ENCODE results near the gene CACNA2D4. TPM values are rescaled to one million over a fixed set of nuclear protein-coding genes. Genes with fewer than 3 reads are reported as not detected.

CACNA2D4 gene
- total and polyA plus RNA-seq, 2 donors, result 1.1 to 4.5 TPM

DNA sequence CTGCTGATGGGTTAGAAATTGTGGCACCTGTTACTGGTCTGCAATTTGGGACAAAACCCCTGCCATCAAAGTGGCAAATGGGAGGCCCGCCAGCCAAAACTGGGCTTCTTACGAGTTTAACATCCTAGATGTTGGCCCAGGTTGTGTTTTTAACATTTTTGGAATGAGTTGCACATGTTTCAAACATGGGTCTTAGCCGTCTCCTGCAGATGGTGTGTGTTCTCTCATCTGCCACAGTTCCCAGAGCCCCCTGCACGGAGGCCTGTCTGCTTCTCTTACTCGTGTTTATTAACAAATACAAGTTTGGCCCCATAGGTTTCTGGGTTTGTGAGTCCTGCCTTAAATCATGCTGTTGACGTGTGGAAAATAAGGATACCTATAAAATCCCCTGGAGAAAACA is 46.5 kb downstream of the CACNA2D4 start:
- WGBS, result 61% methylated on average over 6 of the region's 6 CpGs
- Histone ChIP-seq H3K4me1 (ENCODE audit: insufficient read depth) (no peaks in the 10 kb centered on the region), H3K36me3 (ENCODE audit: insufficient read depth) (no peaks in the 10 kb centered on the region), H3K27ac (ENCODE audit: low read depth) (no peak overlapping the region), H3K4me3 (ENCODE audit: low read depth, low read length) (no peak overlapping the region)
- DNase-seq (ENCODE audit: extremely low spot score), result no peak

GRCh38 chr12:1870998-1871917 is 47.2 kb downstream of the CACNA2D4 start:
- Histone ChIP-seq H3K36me3 (ENCODE audit: insufficient read depth) (no peaks in the 10 kb centered on the region), H3K4me1 (ENCODE audit: insufficient read depth) (no peaks in the 10 kb centered on the region), H3K4me3 (ENCODE audit: low read depth, low read length) (no peak overlapping the region), H3K27ac (ENCODE audit: low read depth) (no peak overlapping the region)
- WGBS, result 91% methylated on average over 24 of the region's 24 CpGs
- DNase-seq (ENCODE audit: extremely low spot score), result no peak

DNA sequence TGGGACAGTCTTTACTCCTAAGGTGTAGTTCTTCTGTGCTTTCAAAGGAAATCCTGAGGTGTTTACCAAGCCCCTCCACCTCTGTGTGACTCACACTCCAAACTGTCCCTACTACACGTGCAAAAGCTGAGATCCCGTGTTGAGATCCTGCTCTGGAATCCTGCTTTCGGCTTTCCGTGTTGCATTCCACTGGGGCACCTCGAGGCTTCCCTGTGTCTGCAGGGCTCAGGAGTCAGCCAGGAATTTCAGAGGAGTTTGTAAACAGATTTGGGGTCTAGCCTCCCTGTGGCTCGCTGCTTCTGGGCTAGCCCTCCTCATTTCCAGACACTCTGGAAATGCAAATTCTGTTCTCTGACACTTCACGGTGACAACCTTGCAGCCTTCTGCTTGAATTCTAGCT is 48.4 kb downstream of the CACNA2D4 start:
- Histone ChIP-seq H3K4me3 (ENCODE audit: low read depth, low read length) (no peak overlapping the region), H3K27ac (ENCODE audit: low read depth) (no peak overlapping the region), H3K4me1 (ENCODE audit: insufficient read depth) (no peaks in the 10 kb centered on the region), H3K36me3 (ENCODE audit: insufficient read depth) (no peaks in the 10 kb centered on the region)
- 45% methylated on average over 7 of the region's 7 CpGs for WGBS
- no peak for DNase-seq (ENCODE audit: extremely low spot score)

- no peaks in the 10 kb centered on the region for H3K4me1 ChIP-seq (ENCODE audit: insufficient read depth)
- H3K36me3 ChIP-seq (ENCODE audit: insufficient read depth), result no peaks in the 10 kb centered on the region
- 92% methylated on average over 10 of the region's 10 CpGs for WGBS
- no peak for DNase-seq (ENCODE audit: extremely low spot score)
- H3K4me3 ChIP-seq (ENCODE audit: low read depth, low read length), result no peak overlapping the region
- H3K27ac ChIP-seq (ENCODE audit: low read depth), result no peak overlapping the region
Observed at GRCh38 chr12:1869145-1869544, 49.3 kb downstream of the CACNA2D4 start.

DNA sequence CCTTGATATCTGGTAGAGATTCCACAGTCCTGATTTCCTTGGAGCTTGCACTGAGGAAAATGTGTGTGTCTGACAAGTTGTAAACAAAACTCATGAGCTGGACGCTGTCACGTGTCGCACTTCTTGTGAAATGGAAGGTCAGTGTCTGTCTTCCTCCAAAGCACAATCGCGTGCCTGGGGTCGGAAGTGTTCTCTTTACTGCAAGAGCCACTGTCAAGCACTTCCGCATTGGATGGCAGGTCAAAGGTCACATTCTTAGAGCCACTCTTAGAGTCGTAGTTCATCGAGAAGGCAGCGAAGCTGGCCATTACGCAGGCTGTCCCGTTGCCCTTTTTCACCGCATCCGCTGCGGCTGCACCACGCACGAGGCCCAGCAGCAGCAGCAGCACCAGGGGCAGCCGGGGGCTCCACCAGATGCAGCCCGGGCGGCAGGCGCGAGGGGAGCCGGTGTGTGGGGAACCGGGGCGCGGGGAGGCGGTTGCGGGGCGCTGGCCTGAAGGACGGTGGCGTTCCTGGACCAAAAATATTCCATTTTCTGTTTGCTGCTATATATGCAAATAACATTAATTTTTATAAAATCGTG is 53.1 kb downstream of the CACNA2D4 start:
- Histone ChIP-seq H3K36me3 (ENCODE audit: insufficient read depth) (no peaks in the 10 kb centered on the region), H3K4me3 (ENCODE audit: low read depth, low read length) (no peak overlapping the region), H3K4me1 (ENCODE audit: insufficient read depth) (no peaks in the 10 kb centered on the region), H3K27ac (ENCODE audit: low read depth) (no peak overlapping the region)
- WGBS, result 83% methylated on average over 32 of the region's 32 CpGs
- no peak for DNase-seq (ENCODE audit: extremely low spot score)

DNA sequence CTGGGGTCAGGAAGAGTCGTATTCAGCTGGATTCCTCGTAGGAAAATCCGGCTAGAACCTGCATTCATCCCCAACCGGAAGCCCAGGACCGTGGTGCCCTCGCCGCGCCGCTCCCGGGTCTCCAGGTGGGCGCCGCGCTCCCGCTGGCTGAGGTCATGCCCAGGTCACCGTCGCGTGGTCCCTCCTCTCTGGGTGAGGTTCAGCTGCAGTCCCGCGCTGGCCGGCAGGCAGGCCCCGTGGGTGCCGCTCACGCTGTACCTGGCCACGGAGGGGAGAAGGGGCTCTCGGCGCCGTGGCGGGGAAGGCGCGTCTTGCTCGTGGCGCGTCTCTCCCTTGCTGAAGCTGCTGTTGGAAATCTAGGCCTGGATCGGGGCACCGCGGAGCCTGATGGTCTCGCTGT is 53.6 kb downstream of the CACNA2D4 start:
- Histone ChIP-seq H3K4me1 (ENCODE audit: insufficient read depth) (no peaks in the 10 kb centered on the region), H3K4me3 (ENCODE audit: low read depth, low read length) (no peak overlapping the region), H3K36me3 (ENCODE audit: insufficient read depth) (no peaks in the 10 kb centered on the region), H3K27ac (ENCODE audit: low read depth) (no peak overlapping the region)
- no peak for DNase-seq (ENCODE audit: extremely low spot score)
- WGBS, result 54% methylated on average over 37 of the region's 37 CpGs

DNA sequence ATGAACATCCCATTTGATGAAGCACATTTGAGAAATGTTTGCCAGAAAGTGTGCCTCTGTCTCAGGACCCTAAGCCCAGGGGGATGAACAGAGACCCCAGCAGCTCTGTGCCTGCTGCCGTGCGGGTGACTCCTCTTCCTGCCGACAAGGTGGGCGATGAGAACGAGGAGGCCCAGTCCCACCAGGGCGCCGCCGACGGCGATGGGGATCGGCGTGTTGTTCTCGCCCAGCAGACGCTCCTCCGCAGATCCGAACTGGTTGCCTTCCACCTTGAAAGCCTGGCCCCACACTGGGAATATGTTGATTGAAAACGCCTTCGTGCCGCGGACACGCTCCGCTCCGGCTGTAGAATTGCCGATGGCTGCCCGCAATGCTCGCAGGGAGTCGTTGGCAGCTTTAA is 54.0 kb downstream of the CACNA2D4 start:
- 57% methylated on average over 27 of the region's 27 CpGs for WGBS
- DNase-seq (ENCODE audit: extremely low spot score), result no peak

GRCh38 chr12:1863823-1864222 is 54.6 kb downstream of the CACNA2D4 start:
- no peaks in the 10 kb centered on the region for H3K36me3 ChIP-seq (ENCODE audit: insufficient read depth)
- 90% methylated on average over 16 of the region's 16 CpGs for WGBS
- no peak for DNase-seq (ENCODE audit: extremely low spot score)
- H3K27ac ChIP-seq (ENCODE audit: low read depth), result no peak overlapping the region
- no peak overlapping the region for H3K4me3 ChIP-seq (ENCODE audit: low read depth, low read length)
- no peaks in the 10 kb centered on the region for H3K4me1 ChIP-seq (ENCODE audit: insufficient read depth)

More for the DNA sequence above, 54.0 kb downstream of the CACNA2D4 start:
- Histone ChIP-seq H3K4me1 (ENCODE audit: insufficient read depth) (no peaks in the 10 kb centered on the region), H3K36me3 (ENCODE audit: insufficient read depth) (no peaks in the 10 kb centered on the region), H3K27ac (ENCODE audit: low read depth) (no peak overlapping the region), H3K4me3 (ENCODE audit: low read depth, low read length) (no peak overlapping the region)

DNA sequence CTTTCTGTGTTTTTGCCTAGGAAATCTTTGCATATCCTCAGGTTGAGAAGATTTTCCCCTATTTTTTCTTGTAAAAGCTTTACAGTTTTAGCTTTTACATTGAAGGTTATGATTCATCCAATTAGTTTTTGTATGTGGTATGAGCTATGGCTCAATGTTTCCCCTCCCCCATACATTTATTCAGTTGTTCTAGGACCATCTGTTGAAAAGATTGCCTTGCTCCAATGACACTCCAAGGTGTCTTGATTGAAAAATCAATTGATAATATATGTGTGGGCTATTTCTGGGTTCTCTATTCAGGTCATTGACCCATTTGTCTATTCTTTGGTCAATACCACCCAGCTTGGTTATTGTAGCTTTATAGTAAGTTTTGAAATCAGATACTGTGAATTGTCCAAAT is 55.5 kb downstream of the CACNA2D4 start:
- Histone ChIP-seq H3K4me3 (ENCODE audit: low read depth, low read length) (no peak overlapping the region), H3K4me1 (ENCODE audit: insufficient read depth) (no peaks in the 10 kb centered on the region), H3K36me3 (ENCODE audit: insufficient read depth) (no peaks in the 10 kb centered on the region), H3K27ac (ENCODE audit: low read depth) (no peak overlapping the region)
- DNase-seq (ENCODE audit: extremely low spot score), result no peak

DNA sequence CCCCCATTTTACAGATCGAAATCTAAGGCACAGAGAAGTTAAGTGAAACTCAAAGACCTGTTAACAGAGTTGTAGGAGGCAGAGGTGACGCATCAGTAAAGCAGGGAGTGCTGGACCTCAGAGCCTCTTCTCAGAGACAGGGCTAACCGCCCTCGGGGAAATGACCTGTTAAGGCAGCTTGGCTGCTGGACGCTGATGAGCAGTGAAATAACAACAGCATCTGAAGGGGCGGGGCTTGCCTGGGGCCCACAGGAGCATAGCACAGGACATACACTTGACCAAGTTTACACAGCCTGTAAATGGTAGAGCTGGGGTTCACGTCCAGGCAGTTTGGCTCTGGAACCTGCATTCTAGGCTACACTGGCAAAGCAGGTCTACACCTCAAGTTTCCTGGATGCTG is 58.8 kb downstream of the CACNA2D4 start:
- no peak for DNase-seq (ENCODE audit: extremely low spot score)
- WGBS, result 68% methylated on average over 7 of the region's 7 CpGs
- H3K27ac ChIP-seq (ENCODE audit: low read depth), result no peak overlapping the region
- H3K4me3 ChIP-seq (ENCODE audit: low read depth, low read length), result no peak overlapping the region
- H3K36me3 ChIP-seq (ENCODE audit: insufficient read depth), result no peaks in the 10 kb centered on the region
- H3K4me1 ChIP-seq (ENCODE audit: insufficient read depth), result no peaks in the 10 kb centered on the region

DNA sequence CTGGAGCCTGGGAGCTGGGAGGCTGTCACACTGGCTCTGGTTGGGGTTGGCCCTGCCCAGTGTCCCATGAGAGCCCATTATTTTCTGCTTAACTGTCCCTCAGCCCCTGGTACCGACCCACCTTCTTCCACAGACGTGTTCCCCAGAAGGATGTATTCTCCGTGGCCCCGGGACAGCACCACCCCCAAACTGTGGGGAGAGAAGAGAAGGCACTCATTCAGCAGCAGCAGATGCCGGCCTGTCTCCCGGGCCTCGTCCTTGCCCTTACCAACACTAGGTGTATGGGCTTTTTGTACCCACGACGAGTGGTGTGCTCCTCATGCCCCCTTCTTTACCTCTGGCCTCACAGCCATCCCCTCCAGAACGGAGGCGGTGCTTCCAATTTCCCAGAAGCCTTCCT is 60.0 kb downstream of the CACNA2D4 start:
- DNase-seq (ENCODE audit: extremely low spot score), result no peak
- H3K27ac ChIP-seq (ENCODE audit: low read depth), result no peak overlapping the region
- no peaks in the 10 kb centered on the region for H3K36me3 ChIP-seq (ENCODE audit: insufficient read depth)
- H3K4me3 ChIP-seq (ENCODE audit: low read depth, low read length), result no peak overlapping the region
- WGBS, result 85% methylated on average over 11 of the region's 11 CpGs
- no peaks in the 10 kb centered on the region for H3K4me1 ChIP-seq (ENCODE audit: insufficient read depth)

GRCh38 chr12:1857821-1858220 is 60.6 kb downstream of the CACNA2D4 start:
- H3K36me3 ChIP-seq (ENCODE audit: insufficient read depth), result no peaks in the 10 kb centered on the region
- no peak for DNase-seq (ENCODE audit: extremely low spot score)
- 90% methylated on average over 7 of the region's 7 CpGs for WGBS

DNA sequence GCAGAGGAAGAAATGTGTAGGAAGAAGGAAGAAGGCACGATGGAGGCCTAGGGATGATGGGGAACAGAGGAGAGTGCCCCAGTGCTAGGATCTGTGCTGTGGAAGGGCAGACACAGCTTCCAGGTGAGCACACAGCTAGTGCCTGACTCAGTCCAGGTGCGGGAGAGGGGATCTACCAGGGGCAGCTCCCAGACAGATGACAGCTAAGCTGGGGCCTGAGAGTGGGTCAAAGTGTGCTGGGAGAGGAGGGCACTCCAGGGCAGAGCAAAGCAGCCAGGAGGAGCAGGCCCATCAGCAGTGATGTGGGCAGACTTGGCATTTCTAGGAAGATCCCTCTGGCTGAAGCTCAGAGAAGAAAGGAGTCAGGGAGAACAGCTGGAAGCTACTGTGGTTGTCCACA is 61.4 kb downstream of the CACNA2D4 start:
- Histone ChIP-seq H3K4me3 (ENCODE audit: low read depth, low read length) (no peak overlapping the region), H3K4me1 (ENCODE audit: insufficient read depth) (no peaks in the 10 kb centered on the region), H3K27ac (ENCODE audit: low read depth) (no peak overlapping the region), H3K36me3 (ENCODE audit: insufficient read depth) (no peaks in the 10 kb centered on the region)
- 66% methylated on average over 2 of the region's 2 CpGs for WGBS
- DNase-seq (ENCODE audit: extremely low spot score), result no peak

More at GRCh38 chr12:1857821-1858220, 60.6 kb downstream of the CACNA2D4 start:
- H3K4me3 ChIP-seq (ENCODE audit: low read depth, low read length), result no peak overlapping the region
- no peak overlapping the region for H3K27ac ChIP-seq (ENCODE audit: low read depth)
- no peaks in the 10 kb centered on the region for H3K4me1 ChIP-seq (ENCODE audit: insufficient read depth)

DNA sequence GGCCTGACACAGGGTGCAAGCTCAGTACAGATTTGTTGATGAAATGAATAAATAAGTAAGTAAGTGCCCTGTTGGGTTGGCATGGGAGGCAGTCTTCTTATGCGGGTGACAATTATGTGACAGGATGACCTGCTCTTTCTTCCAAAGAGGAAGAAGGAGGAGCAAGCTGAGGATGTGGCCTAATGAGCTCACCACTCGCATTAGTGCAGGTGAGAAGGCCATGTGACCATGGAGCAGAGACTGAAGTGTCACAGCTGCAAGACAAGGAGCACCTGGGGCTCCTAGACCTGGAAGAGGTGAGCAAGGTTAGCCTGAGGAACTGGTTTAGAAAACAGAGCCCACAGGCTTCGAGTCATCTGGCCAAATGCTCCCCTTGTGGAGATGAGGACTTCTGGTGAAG is 63.2 kb downstream of the CACNA2D4 start:
- DNase-seq (ENCODE audit: extremely low spot score), result no peak
- no peaks in the 10 kb centered on the region for H3K4me1 ChIP-seq (ENCODE audit: insufficient read depth)
- no peak overlapping the region for H3K27ac ChIP-seq (ENCODE audit: low read depth)
- no peaks in the 10 kb centered on the region for H3K36me3 ChIP-seq (ENCODE audit: insufficient read depth)
- 62% methylated on average over 3 of the region's 3 CpGs for WGBS
- H3K4me3 ChIP-seq (ENCODE audit: low read depth, low read length), result no peak overlapping the region
